NB4 (cell line): ENCODE results near the gene LMBR1.
"Not testable (repeated sequence)": the region's sequence is repeated elsewhere in the genome, so short reads cannot be mapped to it uniquely, and the experiment has no call there.

Experiments used
- DNase-seq: peaks from one replicate; pipeline ENCODE4 v3.0.0; 2010; ENCODE audit warnings: low read depth
- H3K4me3 ChIP-seq: one replicate; pipeline ENCODE4 v1.5.1; 2011; ENCODE audit warnings: mild to moderate bottlenecking, low read depth, low read length, moderate library complexity
- CTCF ChIP-seq: IDR thresholded peaks from one replicate; pipeline ENCODE4 v1.5.1; 2012; ENCODE audit warnings: low read depth, low read length
- MYC ChIP-seq: IDR thresholded peaks from 2 replicates; pipeline ENCODE4 v1.6.1; 2011; ENCODE audit warnings: low read depth, low read length
- POLR2A ChIP-seq: IDR thresholded peaks from 2 replicates; pipeline ENCODE4 v1.6.1; 2011; ENCODE audit warnings: mild to moderate bottlenecking; ENCODE audit not compliant: insufficient read length; ENCODE audit errors: extremely low read depth
- TF ChIP-seq, protein P1 (sequence below): IDR thresholded peaks from 2 replicates; pipeline ENCODE4 v1.6.1; 2011; ENCODE audit warnings: low read depth, low read length

LMBR1 gene

DNA sequence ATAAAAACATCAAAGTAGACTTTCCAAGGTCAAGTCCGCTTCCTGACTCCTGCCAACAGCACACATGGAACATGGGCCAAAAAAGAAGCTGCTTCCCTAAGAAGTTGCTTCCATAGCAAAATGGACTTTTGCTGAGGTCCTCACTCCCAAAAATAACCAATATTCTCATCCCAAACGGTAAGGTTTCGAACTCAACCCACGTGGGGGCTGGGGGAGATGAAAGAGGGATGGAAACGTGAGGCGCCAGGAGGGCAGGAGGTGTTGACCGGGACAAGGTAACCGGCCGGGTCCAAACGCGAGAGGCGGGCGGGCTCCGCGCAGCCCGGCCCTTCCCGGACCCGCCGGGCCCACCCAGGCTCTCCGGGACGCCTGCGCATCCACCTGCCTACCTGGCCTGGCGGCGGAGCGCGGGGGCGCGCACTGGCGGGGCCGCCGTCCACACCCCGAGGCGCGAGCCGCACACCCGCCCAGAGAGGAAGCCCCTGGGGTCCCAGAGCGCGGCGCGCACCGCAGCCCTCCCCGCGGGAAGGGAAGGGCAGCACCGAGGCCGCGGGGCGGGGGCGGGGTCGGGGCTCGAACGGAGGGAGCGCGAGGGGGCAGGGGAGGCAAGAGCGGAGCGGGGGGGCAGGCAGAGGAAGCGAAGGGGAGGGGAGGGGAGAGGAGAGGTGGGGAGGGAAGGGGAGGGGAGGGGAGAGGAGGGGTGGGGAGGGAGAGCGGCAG, 742 bp downstream of the LMBR1 start:
- peak overlapping the region; percentile 97 for H3K4me3 ChIP-seq
- DNase-seq, result peak; percentile 87
- TF ChIP-seq CTCF, result no peak
- TF ChIP-seq, protein P1, sequence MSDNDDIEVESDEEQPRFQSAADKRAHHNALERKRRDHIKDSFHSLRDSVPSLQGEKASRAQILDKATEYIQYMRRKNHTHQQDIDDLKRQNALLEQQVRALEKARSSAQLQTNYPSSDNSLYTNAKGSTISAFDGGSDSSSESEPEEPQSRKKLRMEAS, result peak; percentile 28; the same call in 1 of the 2 replicates

GRCh38 chr7:156889746-156890145, 3.2 kb downstream of the LMBR1 start:
- H3K4me3 ChIP-seq, result peak overlapping the region; percentile 12
- no peak for DNase-seq
- TF ChIP-seq CTCF (no peak), POLR2A (no peak), MYC (no peak)
- TF ChIP-seq, protein P1, result no peak

GRCh38 chr7:156889089-156889488, 3.9 kb downstream of the LMBR1 start:
- no peak overlapping the region for H3K4me3 ChIP-seq
- TF ChIP-seq MYC (no peak), CTCF (no peak), POLR2A (no peak)
- TF ChIP-seq, protein P1, result no peak
- DNase-seq, result peak; percentile 31

GRCh38 chr7:156886020-156886795, 6.8 kb downstream of the LMBR1 start:
- no peak for DNase-seq
- no peak overlapping the region for H3K4me3 ChIP-seq
- TF ChIP-seq POLR2A, result no peak
- TF ChIP-seq MYC, result no peak
- no peak for TF ChIP-seq CTCF
- TF ChIP-seq, protein P1, result no peak

- TF ChIP-seq POLR2A (no peak), CTCF (no peak)
- H3K4me3 ChIP-seq, result no peak overlapping the region
- no peak for DNase-seq
These were observed 11.3 kb downstream of the LMBR1 start for GRCh38 chr7:156881679-156882078.

GRCh38 chr7:156875766-156876165, 17.2 kb downstream of the LMBR1 start:
- TF ChIP-seq, protein P1, result no peak
- no peak for TF ChIP-seq CTCF
- no peak for TF ChIP-seq MYC
- TF ChIP-seq POLR2A, result no peak
- H3K4me3 ChIP-seq, result no peak overlapping the region
- no peak for DNase-seq

GRCh38 chr7:156868363-156868762, 24.6 kb downstream of the LMBR1 start:
- not testable (repeated sequence) for H3K4me3 ChIP-seq, DNase-seq
